ENCODE data around the gene TBCD.

The TBCD gene

DNA sequence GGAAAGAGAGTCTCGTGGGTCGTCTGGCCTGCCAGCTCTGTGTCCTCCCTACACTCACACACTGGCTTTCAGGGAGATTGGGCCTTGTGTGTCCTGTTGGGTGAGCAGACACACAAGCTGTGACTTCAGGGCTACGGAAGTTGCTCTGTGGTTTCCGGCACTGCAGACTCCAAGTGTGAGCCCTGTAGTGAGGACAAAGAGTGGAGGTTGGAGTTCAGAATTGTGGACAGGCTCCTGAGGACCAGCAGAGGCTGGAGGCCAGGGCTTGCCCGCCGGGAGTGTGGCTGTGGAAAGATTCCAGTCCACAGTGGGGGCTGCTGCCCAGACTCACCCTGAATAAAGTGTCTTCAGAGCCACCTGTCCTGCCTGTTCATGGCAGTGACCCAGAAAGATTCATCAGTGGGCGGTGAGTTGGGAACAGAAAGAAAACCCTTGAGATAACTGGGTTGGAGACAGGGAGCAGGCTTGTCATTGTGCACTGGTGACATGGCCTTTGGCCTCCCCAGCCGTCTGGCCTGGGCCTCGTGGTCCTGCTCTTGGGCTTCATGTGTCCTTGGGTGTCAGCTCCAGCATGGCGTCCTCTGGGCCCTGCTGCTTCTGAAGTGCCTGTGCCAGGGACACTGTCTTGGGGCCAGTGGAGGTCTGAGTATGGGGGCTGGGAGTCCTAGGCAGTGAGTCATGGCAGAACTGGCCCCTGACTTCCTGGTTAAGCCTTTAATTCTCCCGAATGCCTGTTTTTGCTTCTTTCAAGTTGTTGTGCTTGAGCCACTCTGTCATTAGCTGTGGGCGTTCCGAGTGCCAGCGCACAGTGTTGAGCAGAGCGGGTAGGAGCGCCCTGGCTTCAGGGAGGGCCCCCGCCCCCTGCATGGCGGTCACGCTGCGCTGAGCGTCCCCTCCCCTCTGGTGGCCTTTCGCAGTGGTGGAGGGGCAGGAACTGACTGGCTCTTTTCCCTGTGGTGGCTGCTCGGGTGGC is 107.9 kb downstream of the TBCD start:
- no peak for DNase-seq

DNA sequence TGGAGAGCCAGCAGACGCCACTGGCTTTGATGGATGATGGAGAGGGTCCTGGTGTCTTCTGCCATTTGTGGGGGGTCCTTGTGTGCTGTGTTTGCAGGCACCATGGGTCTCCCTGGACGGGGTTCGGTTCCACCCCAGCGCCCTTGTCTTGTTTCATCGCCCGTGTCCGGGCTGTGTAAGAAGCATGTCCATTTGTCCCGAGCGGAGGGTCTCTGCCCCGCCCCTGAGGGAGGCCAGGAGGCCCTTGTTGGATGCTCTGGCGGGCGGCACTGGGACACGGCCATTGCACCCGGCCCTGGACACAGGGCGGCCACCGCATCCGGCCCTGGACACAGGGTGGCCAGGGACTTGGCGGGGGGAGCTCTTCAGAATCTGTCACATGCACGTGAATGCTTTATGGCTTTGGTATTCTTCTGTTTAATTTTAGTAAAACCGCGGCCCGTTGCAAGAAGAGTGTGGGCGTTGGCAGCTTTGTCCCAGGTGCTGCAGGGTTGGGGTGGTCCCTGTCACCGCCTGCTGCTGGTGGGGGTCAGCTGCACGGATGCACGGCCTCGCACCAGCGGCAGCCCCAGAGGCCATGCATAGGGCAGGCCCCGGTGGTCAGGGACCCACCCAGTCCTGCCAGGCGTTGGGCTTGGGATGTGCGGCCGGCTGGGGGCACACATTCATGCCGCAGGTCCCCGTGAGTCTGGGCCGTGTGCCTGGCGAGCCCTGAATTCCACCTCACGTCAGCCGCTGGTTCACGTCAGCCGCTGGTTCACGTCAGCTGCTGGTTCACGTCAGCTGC is 108.9 kb downstream of the TBCD start:
- DNase-seq, result no peak

GRCh38 chr17:82861393-82861775 is 109.5 kb downstream of the TBCD start:
- DNase-seq, result no peak

- no peak for DNase-seq
Measured at GRCh38 chr17:82862191-82862590, 110.3 kb downstream of the TBCD start.

DNA sequence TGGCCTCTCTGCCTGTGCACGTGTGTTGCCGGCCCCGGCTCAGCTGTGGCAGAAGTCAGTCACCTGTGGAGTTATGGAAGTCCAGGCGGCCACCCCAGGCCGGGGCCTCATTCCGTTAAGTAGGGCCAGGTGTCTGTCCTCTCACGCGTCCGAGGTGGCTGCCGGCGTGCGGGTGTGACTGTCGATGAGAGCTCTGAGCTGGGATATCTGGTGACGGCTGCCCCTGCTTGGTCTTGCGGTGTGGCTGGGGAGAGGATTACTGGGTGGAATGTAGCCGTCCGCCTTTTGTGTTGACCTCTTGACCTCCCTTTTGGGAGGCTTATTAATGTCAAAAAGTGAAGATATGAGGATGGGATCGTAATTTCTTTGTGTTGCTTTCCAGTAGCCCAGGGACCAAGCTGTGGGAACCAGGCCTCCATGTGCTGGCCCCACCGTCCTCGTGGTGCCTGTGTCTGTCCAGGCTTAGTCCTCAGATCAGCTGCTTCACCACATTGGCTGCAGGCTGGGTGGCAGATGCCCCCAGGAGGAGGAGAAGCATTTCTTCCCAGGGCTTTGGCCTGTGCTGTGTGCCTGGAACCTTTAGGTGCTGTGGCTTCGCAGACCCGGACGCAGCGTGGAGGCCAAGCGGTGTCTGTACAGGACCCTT is 111.0 kb downstream of the TBCD start:
- DNase-seq, result no peak

DNA sequence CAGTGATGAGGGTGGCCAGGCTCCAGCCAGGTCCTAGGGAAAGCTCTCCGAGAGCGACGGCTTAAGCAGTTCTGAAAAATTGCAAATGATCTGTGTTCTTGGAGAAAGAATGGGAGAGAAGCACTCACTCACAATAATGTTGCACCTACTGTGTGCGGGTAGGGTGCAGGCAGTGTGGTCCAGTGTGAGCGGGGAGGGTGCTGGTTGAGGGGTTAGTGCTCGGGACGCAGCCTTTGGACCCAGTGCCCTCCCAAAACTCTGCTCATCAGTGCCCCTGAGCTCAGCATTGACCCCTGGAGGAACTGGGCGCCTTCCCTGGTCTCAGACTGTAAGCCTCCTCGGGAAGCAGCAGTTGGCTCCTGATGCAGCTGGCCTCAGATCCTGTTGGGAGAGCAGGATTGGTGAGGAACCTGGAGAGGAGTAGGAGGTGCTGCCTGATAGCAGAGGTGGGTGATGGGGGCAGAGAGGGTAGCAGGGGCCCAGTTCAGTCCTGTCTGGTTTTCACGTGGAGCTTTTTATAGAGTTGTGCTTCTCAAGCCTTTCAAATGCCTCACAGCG is 111.6 kb downstream of the TBCD start:
- DNase-seq, result no peak

DNA sequence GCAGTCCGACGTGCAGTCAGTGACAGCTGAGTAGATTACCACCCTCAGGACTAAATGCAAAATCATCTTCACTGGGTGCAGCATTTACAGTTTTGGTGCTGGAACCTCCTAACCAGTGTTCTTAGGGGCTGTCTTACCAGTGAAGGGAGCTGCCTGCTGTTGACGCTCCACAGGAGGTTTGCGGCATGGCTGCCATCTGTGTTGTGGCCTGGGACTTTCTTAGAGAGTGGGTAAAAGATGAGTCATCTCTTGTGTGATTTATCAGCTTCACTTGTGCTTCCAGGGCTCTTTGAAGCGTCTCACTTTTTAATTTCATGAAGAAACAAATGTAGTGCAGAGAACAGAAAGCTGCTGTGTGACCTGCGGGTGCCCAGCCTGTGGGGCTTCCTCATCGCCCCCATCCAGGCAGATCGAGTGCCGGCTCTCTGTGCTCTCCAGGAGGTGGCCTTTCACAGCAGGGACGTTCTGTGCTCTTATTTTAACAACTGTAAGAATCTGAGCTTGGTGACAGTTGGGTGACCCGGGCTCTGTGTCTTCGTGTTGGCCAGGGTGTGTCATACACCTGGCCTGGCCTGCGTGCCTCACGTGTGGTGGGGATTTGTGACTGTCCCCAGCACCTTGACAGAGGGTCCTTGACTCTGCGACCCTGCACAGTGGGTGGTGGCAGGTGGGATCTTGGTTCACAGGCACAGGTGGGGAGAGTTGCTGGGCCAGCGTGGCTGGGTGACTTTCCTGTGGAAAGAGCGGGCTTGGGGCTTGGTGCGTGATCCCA is 112.3 kb downstream of the TBCD start:
- DNase-seq, result no peak

DNA sequence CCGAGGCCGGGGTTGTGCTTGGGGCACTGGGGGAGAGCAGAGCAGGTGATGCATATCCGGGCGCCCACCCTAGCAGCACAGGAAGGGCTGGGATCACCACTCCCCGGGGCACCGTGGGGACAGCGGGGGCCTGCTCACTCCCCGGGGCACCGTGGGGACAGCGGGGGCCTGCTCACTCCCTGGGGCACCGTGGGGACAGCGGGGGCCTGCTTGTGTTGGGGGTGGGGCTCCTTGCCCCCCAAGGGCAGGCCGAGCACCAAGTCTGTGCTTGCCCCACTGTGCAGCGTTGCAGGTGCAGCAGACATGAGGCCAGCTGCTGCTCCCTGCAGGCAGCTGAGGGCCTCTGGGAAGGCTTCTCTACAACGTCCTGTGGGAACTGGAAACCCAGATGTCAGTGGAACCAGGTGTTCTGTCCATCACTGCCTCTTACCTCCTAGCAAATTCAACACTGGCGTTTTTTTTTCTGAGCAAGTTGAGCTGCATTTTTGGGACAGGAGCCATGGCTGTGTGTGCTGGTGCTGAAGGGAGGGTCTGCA is 112.9 kb downstream of the TBCD start:
- DNase-seq, result peak; percentile 72

- no peak for DNase-seq
Measured at GRCh38 chr17:82865274-82865673, 113.4 kb downstream of the TBCD start.

DNA sequence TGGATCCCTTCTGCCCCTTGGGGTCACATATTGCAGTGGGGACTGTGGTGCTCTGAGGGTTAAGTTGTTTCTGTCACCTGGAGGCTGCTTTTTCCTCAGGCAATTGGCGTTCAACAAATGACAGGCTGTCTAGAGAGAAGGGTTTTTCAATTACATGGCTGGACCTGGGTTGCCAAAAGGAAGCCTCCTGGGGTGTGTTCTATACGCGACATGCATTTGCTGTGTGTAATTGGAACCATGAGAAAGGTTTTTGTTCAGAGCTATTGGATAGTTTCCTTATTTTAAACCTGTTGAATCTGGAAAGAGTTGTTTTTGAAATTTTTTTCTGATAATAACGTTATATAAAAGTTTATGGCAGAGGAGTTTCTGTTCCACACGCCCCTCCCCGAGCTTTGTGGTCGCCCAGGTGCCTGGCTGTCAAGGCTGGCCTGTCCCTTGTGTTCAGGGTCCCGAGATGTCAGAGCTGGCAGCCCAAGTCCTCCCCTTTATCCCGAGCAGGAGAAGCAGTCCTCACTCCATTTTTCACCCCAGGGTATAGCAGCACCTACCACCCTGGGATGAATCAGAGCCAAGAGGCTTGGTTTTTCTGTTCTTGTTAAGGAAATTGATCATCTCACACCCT is 114.0 kb downstream of the TBCD start:
- DNase-seq, result no peak

DNA sequence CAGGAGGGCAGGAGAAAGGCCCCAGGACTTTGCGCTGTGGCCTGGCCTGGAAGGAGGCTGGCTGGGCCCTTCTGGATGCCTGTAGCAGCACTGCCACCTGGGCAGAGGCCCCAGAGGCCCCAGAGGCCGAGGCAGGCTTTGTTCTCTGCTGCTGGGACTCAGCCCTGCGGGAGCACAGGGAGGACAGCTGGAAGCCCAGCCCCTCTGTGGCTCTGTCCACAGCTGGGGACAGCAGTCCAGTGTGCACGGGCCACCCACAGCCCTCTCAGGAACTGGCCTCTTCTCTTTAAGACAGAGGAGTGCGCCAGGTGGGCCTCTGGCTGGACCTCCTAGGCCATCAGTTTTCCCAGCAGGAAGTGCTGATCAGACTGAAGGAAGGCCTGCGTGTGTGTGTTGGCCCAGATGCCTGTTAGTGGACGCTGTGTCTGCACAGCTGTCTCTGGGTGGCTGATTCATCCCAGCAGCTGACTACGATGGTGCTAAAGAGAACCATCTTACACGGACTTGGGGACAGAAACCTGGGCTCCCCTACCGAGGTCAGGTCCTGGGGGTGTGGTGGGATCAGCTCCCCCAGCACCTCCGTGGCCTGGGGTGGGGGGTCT is 114.8 kb downstream of the TBCD start:
- no peak for DNase-seq

DNA sequence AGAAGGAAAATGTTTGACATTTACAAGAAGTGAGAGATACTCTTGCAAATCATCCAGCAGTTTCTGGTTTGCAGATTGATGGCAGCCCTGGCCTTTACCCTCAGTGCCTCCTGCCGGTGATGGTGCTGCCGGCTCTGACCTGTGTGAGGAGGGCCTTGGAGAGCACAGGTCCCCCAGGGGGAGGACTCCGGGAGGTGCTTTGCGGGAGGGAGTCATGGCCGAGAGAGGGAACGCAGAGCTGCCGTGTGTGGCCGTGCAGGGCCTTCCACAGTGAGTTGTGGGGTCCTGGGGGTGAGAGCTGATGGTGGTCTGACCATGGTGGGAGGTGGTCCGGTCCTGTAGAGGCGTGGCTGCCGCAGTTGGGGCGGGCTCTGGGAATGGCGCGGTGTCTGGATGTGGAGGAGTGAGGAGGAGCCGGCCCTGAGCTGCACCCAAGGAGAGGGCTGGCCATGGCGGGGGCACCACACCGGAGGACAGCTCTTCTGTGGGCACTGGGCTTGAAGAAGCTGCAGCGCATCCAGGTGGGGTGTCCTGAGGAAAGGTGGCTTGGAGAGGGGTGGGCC is 116.0 kb downstream of the TBCD start:
- DNase-seq, result no peak

GRCh38 chr17:82868715-82869131 is 116.9 kb downstream of the TBCD start:
- DNase-seq, result no peak

DNA sequence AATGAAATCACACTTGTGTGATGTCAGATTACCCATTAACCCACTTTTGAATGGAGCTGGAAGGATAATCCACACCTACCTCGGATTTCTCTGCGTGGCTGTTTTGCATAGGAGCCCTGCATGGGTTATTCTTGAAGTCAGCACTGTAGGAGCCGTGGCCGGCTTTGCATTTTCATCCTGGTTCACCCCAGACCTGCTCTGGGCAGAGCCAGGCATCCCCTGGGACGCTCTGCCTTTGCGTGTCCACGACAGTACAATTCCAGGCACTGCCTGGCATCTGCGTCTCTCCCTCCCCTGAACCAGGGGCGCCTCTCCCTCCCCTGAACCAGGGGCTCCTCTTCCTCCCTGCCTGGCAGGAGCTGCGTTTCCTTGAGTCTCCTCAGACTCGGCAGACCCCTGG is 117.7 kb downstream of the TBCD start:
- DNase-seq, result no peak

GRCh38 chr17:82870091-82870491 is 118.2 kb downstream of the TBCD start:
- no peak for DNase-seq

- no peak for DNase-seq
Measured at GRCh38 chr17:82870541-82870940, 118.7 kb downstream of the TBCD start.

DNA sequence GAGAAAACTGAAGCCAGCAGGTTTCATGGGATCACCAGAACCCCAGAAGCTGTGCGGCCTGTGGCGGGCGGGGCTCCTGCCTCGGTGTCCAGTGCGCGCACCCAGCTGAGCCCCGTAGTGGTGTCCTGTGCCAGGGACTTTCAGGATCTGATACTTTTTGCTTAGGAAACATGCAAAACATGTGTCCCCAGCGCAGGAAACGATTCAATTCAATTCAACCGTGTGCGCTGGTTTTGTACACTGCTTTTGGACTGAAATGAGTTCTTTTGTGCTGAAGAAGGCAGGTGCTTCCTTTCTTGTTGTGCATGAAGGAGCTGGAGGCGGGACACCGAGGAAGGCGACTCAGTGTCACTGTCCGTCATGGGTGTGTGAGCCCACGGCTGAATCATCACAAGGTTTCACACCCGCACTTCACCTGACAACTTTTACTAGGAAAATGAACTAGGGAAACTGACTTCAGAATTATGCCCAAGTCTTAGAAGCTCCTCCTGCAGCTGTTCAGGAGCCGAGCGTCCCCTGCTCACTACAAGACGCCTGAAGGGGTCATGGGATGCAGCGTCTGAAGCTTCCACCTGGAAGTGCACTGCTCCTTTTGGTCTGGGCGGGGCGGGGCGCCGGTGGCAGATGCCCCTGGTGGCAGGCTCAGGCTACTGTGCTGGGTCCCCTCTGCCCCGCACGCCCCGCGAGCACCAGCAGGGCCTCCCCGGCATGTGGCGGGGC is 119.4 kb downstream of the TBCD start:
- DNase-seq, result no peak

DNA sequence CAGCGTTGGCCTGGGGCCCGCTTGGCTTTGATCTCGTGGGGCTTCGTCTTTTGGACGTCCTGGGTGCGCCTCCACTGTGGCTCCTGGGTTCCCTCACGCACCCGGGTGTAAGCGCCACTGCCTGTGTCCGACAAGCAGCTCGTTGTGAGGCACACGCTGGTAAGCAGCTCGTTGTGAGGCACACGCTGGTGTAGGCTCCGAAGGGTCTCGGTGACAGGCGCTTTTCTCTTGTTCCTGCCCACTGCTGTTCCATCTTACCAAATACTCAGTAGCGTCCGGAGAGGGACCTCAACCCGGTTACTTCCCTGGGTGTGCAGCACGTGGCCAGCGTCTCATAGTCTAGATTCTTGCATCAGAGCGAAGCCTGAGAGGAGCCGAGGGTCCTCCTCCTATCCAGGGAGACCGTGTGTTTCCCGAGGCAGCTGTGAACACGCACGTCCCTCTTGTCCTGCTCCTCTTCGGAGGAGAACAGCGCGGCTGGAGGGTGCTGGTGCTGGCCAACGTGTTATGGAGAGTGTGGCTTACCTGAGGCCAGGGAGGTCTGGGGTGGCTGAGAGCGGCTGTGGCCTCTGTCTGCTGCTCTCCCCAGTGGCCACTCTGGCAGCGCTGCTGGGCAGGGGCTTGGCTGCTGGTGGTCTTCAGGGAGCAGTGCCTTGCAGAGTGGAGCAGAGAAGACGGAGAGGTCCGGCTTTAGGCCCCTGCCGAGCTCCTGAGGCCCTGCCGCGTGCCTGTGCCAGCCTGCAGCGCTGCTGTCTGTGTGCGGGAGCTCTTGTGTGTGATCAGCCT is 120.1 kb downstream of the TBCD start:
- DNase-seq, result no peak
